ENCODE results near the gene TOPAZ1.
"Not testable (repeated sequence)": the region's sequence is repeated elsewhere in the genome, so short reads cannot be mapped to it uniquely, and the experiment has no call there.

TOPAZ1 gene

GRCh38 chr3:44343421-44343820, 101.7 kb downstream of the TOPAZ1 start:
- DNase-seq (ENCODE audit: low read depth), result no peak
- no peak for TF ChIP-seq CTCF (conservative IDR thresholded peaks at IDR 0.05; ENCODE audit: low read depth, low read length)
- no peak overlapping the region for H3K4me3 ChIP-seq (ENCODE audit: low read depth, low read length)

GRCh38 chr3:44346590-44346989, 104.9 kb downstream of the TOPAZ1 start:
- DNase-seq (ENCODE audit: low read depth), result peak; percentile 46

GRCh38 chr3:44348993-44349392, 107.3 kb downstream of the TOPAZ1 start:
- TF ChIP-seq CTCF (conservative IDR thresholded peaks at IDR 0.05; ENCODE audit: low read depth, low read length), result no peak
- no peak overlapping the region for H3K4me3 ChIP-seq (ENCODE audit: low read depth, low read length)
- DNase-seq (ENCODE audit: low read depth), result no peak

More at GRCh38 chr3:44346590-44346989, 104.9 kb downstream of the TOPAZ1 start:
- H3K4me3 ChIP-seq (ENCODE audit: low read depth, low read length), result not testable (repeated sequence)

GRCh38 chr3:44353355-44353924, 111.8 kb downstream of the TOPAZ1 start:
- TF ChIP-seq CTCF (conservative IDR thresholded peaks at IDR 0.05; ENCODE audit: low read depth, low read length), result no peak
- DNase-seq (ENCODE audit: low read depth), result no peak
- no peak overlapping the region for H3K4me3 ChIP-seq (ENCODE audit: low read depth, low read length)

GRCh38 chr3:44355362-44356033, 113.8 kb downstream of the TOPAZ1 start:
- DNase-seq (ENCODE audit: low read depth), result peak; percentile 93
- H3K4me3 ChIP-seq (ENCODE audit: low read depth, low read length), result no peak overlapping the region
- no peak for TF ChIP-seq CTCF (conservative IDR thresholded peaks at IDR 0.05; ENCODE audit: low read depth, low read length)

GRCh38 chr3:44359146-44359751, 117.6 kb downstream of the TOPAZ1 start:
- TF ChIP-seq CTCF (conservative IDR thresholded peaks at IDR 0.05; ENCODE audit: low read depth, low read length), result no peak
- no peak overlapping the region for H3K4me3 ChIP-seq (ENCODE audit: low read depth, low read length)
- DNase-seq (ENCODE audit: low read depth), result peak; percentile 21

GRCh38 chr3:44363591-44363990, 121.9 kb downstream of the TOPAZ1 start:
- no peak overlapping the region for H3K4me3 ChIP-seq (ENCODE audit: low read depth, low read length)
- no peak for DNase-seq (ENCODE audit: low read depth)
- TF ChIP-seq CTCF (conservative IDR thresholded peaks at IDR 0.05; ENCODE audit: low read depth, low read length), result no peak
